K562 (cell line): Measurements from ENCODE around the gene ZNF438. TPM values are rescaled to one million over a fixed set of nuclear protein-coding genes. Genes with fewer than 3 reads are reported as not detected.

ENCODE experiments used
- ATAC-seq: fragments of 200-7000 bp; cut with Tn5 transposase; 3 replicates; pipeline ENCODE4 v1.9.1; 2020; ENCODE audit warnings: moderate library complexity
- BruUV-seq: library from RNA; stranded (reverse); fragments of 400-500 nt; replicated peaks from 2 replicates; lab custom pipeline; 2021; lab: Mats Ljungman, UMichigan
- CTCF ChIA-PET: fragments of 300-600 bp; formaldehyde crosslinking; extraction: SDS; loops from one replicate; lab custom pipeline; 2021; ENCODE audit warnings: low intra/inter-chr PET ratio; lab: Yijun Ruan, JAX
- POLR2A ChIA-PET: fragments of 300-600, 350-650 bp; sonication (Branson Sonifier 250); formaldehyde crosslinking; extraction: SDS; loops from one replicate; lab custom pipeline; 2021; ENCODE audit warnings: antibody characterized with exemption, inconsistent platforms; lab: Yijun Ruan, JAX
- DNase-seq, 4 experiments: peaks; one replicate each; pipeline versions ENCODE4 v3.0.0 to v3.0.0-alpha.2; 2011 to 2018; ENCODE audit warnings: low spot score in 3 of 4, mixed read lengths in 3 of 4; ENCODE audit errors: extremely low read depth in 1 of 4
- FAIRE-seq: peaks from 2 replicates; lab custom pipeline; 2011; peaks lifted over from hg19 to GRCh38; lab: Jason Lieb, UNC
- H2AFZ ChIP-seq: 2 replicates; pipeline ENCODE4 v1.6.0; 2011; ENCODE audit warnings: low read depth, low read length, control low read depth, inconsistent platforms
- H3K27ac ChIP-seq: fragments of 200-600 bp; 3 replicates; pipeline ENCODE4 v1.8.0; 2011; ENCODE audit warnings: low read depth, mild to moderate bottlenecking, control low read depth, inconsistent platforms, low read length, moderate library complexity, mixed read lengths; ENCODE audit errors: extremely low read depth
- H3K27me3 ChIP-seq, 2 experiments: fragments of 300-600 bp in 1 of 2; 2 replicates in 1 of 2; 3 replicates in 1 of 2; pipeline versions ENCODE4 v1.6.0 to v1.8.0; 2011; ENCODE audit warnings: inconsistent platforms in 2 of 2, low read length in 2 of 2, mild to moderate bottlenecking in 1 of 2, mixed read lengths in 1 of 2, moderate library complexity in 1 of 2; ENCODE audit not compliant: control insufficient read depth in 2 of 2, insufficient read depth in 2 of 2
- H3K36me3 ChIP-seq: fragments of 300-600 bp; 3 replicates; pipeline ENCODE4 v1.8.0; 2011; ENCODE audit warnings: mild to moderate bottlenecking, low read length, inconsistent platforms; ENCODE audit not compliant: control insufficient read depth, insufficient read depth
- H3K4me1 ChIP-seq, 2 experiments: fragments of 200-600 bp in 1 of 2; replicated peaks in 1 of 2; 2 replicates in 1 of 2; 3 replicates in 1 of 2; pipeline versions ENCODE4 v1.5.1 to v1.8.0; 2011; ENCODE audit warnings: inconsistent platforms in 2 of 2, low read length in 2 of 2, mild to moderate bottlenecking in 1 of 2, mixed read lengths in 1 of 2, moderate library complexity in 1 of 2; ENCODE audit not compliant: control insufficient read depth in 2 of 2, insufficient read depth in 2 of 2
- H3K4me2 ChIP-seq: 2 replicates; pipeline ENCODE4 v1.6.1; 2011; ENCODE audit warnings: low read length, control low read depth, inconsistent platforms, mixed read lengths; ENCODE audit not compliant: insufficient read depth
- H3K4me3 ChIP-seq: fragments of 200-600 bp; sonication (generic), shearing (Covaris generic); 2 replicates; pipeline ENCODE4 v1.5.1; 2016; ENCODE audit warnings: control low read depth, inconsistent platforms
- H3K79me2 ChIP-seq: fragments of 200-600 bp; 3 replicates; pipeline ENCODE4 v1.8.0; 2011; ENCODE audit warnings: low read length, inconsistent platforms; ENCODE audit not compliant: control insufficient read depth, insufficient read depth
- H3K9ac ChIP-seq, 2 experiments: 2 replicates each; pipeline versions ENCODE4 v1.6.0 to v1.6.1; 2011; ENCODE audit warnings: low read depth in 2 of 2, low read length in 2 of 2, control low read depth in 1 of 2, inconsistent platforms in 1 of 2, mild to moderate bottlenecking in 1 of 2, mixed read lengths in 1 of 2; ENCODE audit not compliant: insufficient read depth in 1 of 2
- H3K9me1 ChIP-seq: one replicate; pipeline ENCODE4 v1.6.0; 2011; ENCODE audit warnings: inconsistent platforms, mild to moderate bottlenecking, low read length, moderate library complexity; ENCODE audit not compliant: control insufficient read depth, insufficient read depth
- H3K9me3 ChIP-seq: replicated peaks from 2 replicates; pipeline ENCODE4 v1.5.1; 2011; ENCODE audit warnings: low read depth, low read length, inconsistent platforms; ENCODE audit not compliant: control insufficient read depth, insufficient read depth
- H4K20me1 ChIP-seq: replicated peaks from 2 replicates; pipeline ENCODE4 v1.6.1; 2011; ENCODE audit warnings: low read length, inconsistent platforms, mixed read lengths; ENCODE audit not compliant: control insufficient read depth, insufficient read depth
- ARHGAP35 ChIP-seq: fragments of 450-650 bp; IDR thresholded peaks from 2 replicates; pipeline ENCODE4 v1.6.1; 2018; ENCODE audit not compliant: partially characterized antibody
- ARNT ChIP-seq, 2 experiments: fragments of 450-650 bp; IDR thresholded peaks; 2 replicates each; pipeline ENCODE4 v1.6.1; 2016; ENCODE audit warnings: mild to moderate bottlenecking in 1 of 2
- BRCA1 ChIP-seq, 2 experiments: fragments of 450-650 bp in 1 of 2; sonication (generic) in 1 of 2; formaldehyde crosslinking in 1 of 2; IDR thresholded peaks; 2 replicates each; pipeline versions ENCODE4 v1.5.0 to v1.6.1; 2017 to 2020; ENCODE audit warnings: mild to moderate bottlenecking in 1 of 2, missing genetic modification reagents in 1 of 2
- CEBPG ChIP-seq, 3 experiments: fragments of 200-800 bp in 1 of 3; sonication (Bioruptor generic) in 1 of 3; sonication (generic) in 1 of 3; formaldehyde crosslinking in 1 of 3; IDR thresholded peaks in 2 of 3; conservative IDR thresholded peaks in 1 of 3; 2 replicates each; pipeline versions ENCODE4 v1.6.1 to v1.8.0; 2016 to 2022; ENCODE audit warnings: missing compliant biosample characterization in 2 of 3, missing genetic modification characterization in 2 of 3, mild to moderate bottlenecking in 1 of 3, missing genetic modification reagents in 1 of 3
- CREB1 ChIP-seq, 2 experiments: sonication (generic) in 1 of 2; formaldehyde crosslinking in 1 of 2; IDR thresholded peaks; 2 replicates each; pipeline versions ENCODE4 v1.6.1 to v1.8.0; 2012 to 2022; ENCODE audit warnings: inconsistent platforms in 1 of 2, mild to moderate bottlenecking in 1 of 2, missing genetic modification reagents in 1 of 2, moderate library complexity in 1 of 2
- DPF2 ChIP-seq: fragments of 450-650 bp; IDR thresholded peaks from 2 replicates; pipeline ENCODE4 v1.6.1; 2016
- FOXP1 ChIP-seq: sonication (generic); formaldehyde crosslinking; IDR thresholded peaks from 2 replicates; pipeline ENCODE4 v1.8.0; 2022; ENCODE audit warnings: mild to moderate bottlenecking, missing genetic modification reagents
- GABPB2 ChIP-seq: fragments of 250-450 bp; sonication (Bioruptor Pico); conservative IDR thresholded peaks from 2 replicates; pipeline ENCODE4 v1.5.1; 2021; ENCODE audit warnings: mild to moderate bottlenecking
- GATAD2A ChIP-seq: fragments of 450-650 bp; IDR thresholded peaks from 2 replicates; pipeline ENCODE4 v1.6.1; 2017
- HMG20B ChIP-seq: fragments of 250-450 bp; sonication (Bioruptor Pico); IDR thresholded peaks from 2 replicates; pipeline ENCODE4 v1.5.0; 2021; ENCODE audit warnings: mild to moderate bottlenecking
- KAT8 ChIP-seq: fragments of 450-650 bp; IDR thresholded peaks from 2 replicates; pipeline ENCODE4 v1.6.1; 2016; ENCODE audit warnings: low read depth, mild to moderate bottlenecking
- RBBP5 ChIP-seq: fragments of 200-600 bp; sonication (generic); IDR thresholded peaks from 2 replicates; pipeline ENCODE4 v1.6.1; 2012; ENCODE audit warnings: borderline replicate concordance, mild to moderate bottlenecking, low read length, control low read depth, inconsistent platforms; ENCODE audit not compliant: insufficient read depth, poor library complexity, severe bottlenecking
- TCFL5 ChIP-seq: fragments of 250-450 bp; sonication (Bioruptor Pico); conservative IDR thresholded peaks from 2 replicates; pipeline ENCODE4 v1.6.1; 2021; ENCODE audit warnings: mild to moderate bottlenecking, moderate library complexity, matching md5 sums
- ZNF408 ChIP-seq: fragments of 250-450 bp; sonication (Bioruptor Pico); IDR thresholded peaks from 2 replicates; pipeline ENCODE4 v1.4.0; 2020; ENCODE audit warnings: low read depth, mild to moderate bottlenecking, moderate library complexity
- ZNF830 ChIP-seq: fragments of 250-450 bp; sonication (Bioruptor Pico); IDR thresholded peaks from 2 replicates; pipeline ENCODE4 v1.5.0; 2021; ENCODE audit warnings: mild to moderate bottlenecking
- WGBS: fragments of 100-300 bp; shearing (Covaris generic); methylation state at CpG from one replicate; pipeline ENCODE4 v1.1.6; 2016; ENCODE audit warnings: low coverage, mixed read lengths; ENCODE audit not compliant: insufficient coverage; ENCODE audit errors: missing lambda C conversion rate; 5-methylcytosine and 5-hydroxymethylcytosine counted together
- in situ Hi-C: fragments of 300-500 bp; cut with MboI; formaldehyde crosslinking; loops from 4 replicates; pipeline ENCODE4 v1.15.0; 2018; ENCODE audit warnings: inconsistent platforms, mixed read lengths
- intact Hi-C: fragments of 100-400 bp; cut with micrococcal nuclease; formaldehyde crosslinking; loops from 2 replicates; pipeline ENCODE4 v1.14.2; 2022
- polyA plus RNA-seq, 8 experiments: library from polyadenylated mRNA; depleted of rRNA in 4 of 8; stranded (reverse) in 5 of 8; unstranded in 3 of 8; fragments of >200 nt; fragmentation: Nextera tagmentation in 2 of 8; fragmentation: Illumina TruSeq in 1 of 8; extraction: Ambion mirVana in 2 of 8; extraction: Trizol in 1 of 8; gene quantifications; 2 replicates each; pipeline versions ENCODE4 v1.2.1 to v1.2.3, GENCODE V29; 2011 to 2014; ENCODE audit warnings: inconsistent platforms in 1 of 8, missing spikeins in 1 of 8
- total RNA-seq, 7 experiments: library from RNA; depleted of rRNA in 6 of 7; stranded (reverse); fragments of >200 nt in 6 of 7; fragmentation: Illumina TruSeq in 2 of 7; extraction: Trizol in 2 of 7; gene quantifications; 2 replicates each; pipeline versions ENCODE4 v1.2.1 to v1.2.3, GENCODE V29; 2011 to 2021; ENCODE audit warnings: low replicate concordance in 1 of 7
- TF ChIP-seq, protein P1 (sequence below): fragments of 450-650 bp; IDR thresholded peaks from 2 replicates; pipeline ENCODE4 v1.6.1; 2016

The ZNF438 gene
- total and polyA plus RNA-seq, 9 of the 15 experiments (the other 6 are each of a cell fraction or from before 2014, with no cell fraction given), result 0.45 to 1.5 (median 0.91) TPM

DNA sequence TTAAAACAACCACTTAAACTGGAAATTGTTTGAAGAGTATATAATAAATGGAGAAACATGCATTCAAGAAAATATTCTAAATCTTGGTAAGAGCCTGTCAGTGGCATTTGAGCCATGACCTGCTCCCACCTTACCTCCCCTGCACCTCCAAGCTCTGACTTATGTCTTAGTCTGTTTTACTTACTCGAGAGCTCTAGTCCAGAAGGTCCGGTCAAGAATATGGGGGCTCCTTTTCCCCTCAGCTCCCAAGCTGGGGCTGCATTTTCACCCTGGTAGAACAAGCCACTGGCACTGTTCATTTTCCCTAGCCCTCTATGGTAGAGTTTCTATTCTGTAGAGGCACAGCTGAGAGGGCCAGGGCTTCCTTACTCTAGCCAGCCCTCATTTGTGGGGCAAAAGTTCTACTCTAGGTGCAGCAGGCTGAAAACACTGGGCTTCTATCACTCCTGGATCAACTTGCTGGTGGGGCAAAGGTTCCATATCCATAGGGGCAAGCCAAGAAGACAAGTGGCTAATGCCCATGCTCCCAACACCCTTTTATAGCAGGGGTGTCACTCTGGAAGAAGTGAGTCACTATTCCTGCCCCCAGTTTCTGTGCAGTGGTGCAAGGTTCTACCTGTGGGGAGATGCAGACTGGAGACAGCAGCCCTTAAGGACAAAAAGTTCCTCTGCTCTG is 40.6 kb downstream of the ZNF438 start (continued):
- no peak for TF ChIP-seq ARHGAP35
- no peak for TF ChIP-seq CREB1 (IDR thresholded peaks at IDR 0.05)
- no peak for TF ChIP-seq CREB1 (CRISPR knock-in tag; IDR thresholded peaks at IDR 0.05)
- no peak for TF ChIP-seq KAT8
- no peak for TF ChIP-seq TCFL5 (CRISPR knock-in tag)
- TF ChIP-seq, protein P1, sequence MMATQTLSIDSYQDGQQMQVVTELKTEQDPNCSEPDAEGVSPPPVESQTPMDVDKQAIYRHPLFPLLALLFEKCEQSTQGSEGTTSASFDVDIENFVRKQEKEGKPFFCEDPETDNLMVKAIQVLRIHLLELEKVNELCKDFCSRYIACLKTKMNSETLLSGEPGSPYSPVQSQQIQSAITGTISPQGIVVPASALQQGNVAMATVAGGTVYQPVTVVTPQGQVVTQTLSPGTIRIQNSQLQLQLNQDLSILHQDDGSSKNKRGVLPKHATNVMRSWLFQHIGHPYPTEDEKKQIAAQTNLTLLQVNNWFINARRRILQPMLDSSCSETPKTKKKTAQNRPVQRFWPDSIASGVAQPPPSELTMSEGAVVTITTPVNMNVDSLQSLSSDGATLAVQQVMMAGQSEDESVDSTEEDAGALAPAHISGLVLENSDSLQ, result no peak
- TF ChIP-seq ZNF408 (CRISPR knock-in tag), result no peak
- no peak for TF ChIP-seq ARNT (IDR thresholded peaks at IDR 0.05)
- no peak for TF ChIP-seq GABPB2 (CRISPR knock-in tag)
- no peak for TF ChIP-seq ZNF830 (CRISPR knock-in tag)
- no peak for TF ChIP-seq DPF2
- no peak for TF ChIP-seq FOXP1 (CRISPR knock-in tag)
- TF ChIP-seq BRCA1 (IDR thresholded peaks at IDR 0.05), result no peak
- no peak for TF ChIP-seq BRCA1 (CRISPR knock-in tag; IDR thresholded peaks at IDR 0.05)

DNA sequence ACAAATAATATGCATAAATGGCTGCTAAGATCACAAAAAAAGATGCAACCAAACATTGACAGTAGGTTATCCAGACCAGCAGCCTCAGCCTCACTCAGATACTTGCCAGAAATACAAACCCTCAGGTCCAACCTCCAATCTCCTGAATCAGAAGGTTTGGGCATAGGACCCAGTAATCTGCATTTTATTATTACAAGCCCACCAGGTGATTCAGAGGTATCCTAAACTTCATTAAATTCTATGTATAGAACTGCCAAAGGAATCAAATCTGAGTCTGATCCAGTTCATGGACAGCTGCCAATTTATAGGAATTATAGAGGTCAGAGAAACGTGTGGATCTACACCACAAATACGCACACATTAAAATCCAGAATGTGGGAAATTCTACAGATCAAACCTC is 41.3 kb downstream of the ZNF438 start:
- CTCF ChIA-PET, result no interaction called here
- in situ Hi-C loops, result no loop called here
- POLR2A ChIA-PET, result no interaction called here
- Histone ChIP-seq H3K4me2 (no peak overlapping the region), H4K20me1 (no peaks in the 10 kb centered on the region), H3K27ac (no peak overlapping the region), H3K4me1 (no peaks in the 10 kb centered on the region), H3K27me3 (no peaks in the 10 kb centered on the region), H3K9me3 (no peaks in the 10 kb centered on the region), H3K4me3 (no peak overlapping the region), H3K9ac (no peak overlapping the region), H3K9me1 (no peaks in the 10 kb centered on the region), H2AFZ (no peak overlapping the region), H3K36me3 (no peaks in the 10 kb centered on the region), H3K79me2 (no peaks in the 10 kb centered on the region)
- no TSS peak for BruUV-seq
- intact Hi-C loops, result no loop called here
- FAIRE-seq, result no peak
- DNase-seq, result no peak
- WGBS, result 8% methylated on average over 2 of the region's 2 CpGs
- no peak for ATAC-seq
- TF ChIP-seq CEBPG (CRISPR knock-in tag; IDR thresholded peaks at IDR 0.05) (no peak), CEBPG (tag; conservative IDR thresholded peaks at IDR 0.05 in 1 of 2, IDR thresholded peaks at IDR 0.05 in 1 of 2) (no peak), HMG20B (CRISPR knock-in tag) (no peak), RBBP5 (no peak), GATAD2A (no peak)
